Myocyte (in vitro differentiated cells): Measurements from ENCODE around the gene PTPN18. TPM values are rescaled to one million over a fixed set of nuclear protein-coding genes. Genes with fewer than 3 reads are reported as not detected.

Source experiments
- total RNA-seq: library from RNA; depleted of rRNA; stranded (reverse); fragments of >200 nt; gene quantifications from 2 replicates; pipeline ENCODE4 v1.2.3, GENCODE V29; 2014

Gene PTPN18
- total RNA-seq, 1 donor from 2014 or later = 10.5 TPM

Other genes starting within 250 kb of the PTPN18 start
- not detected in 2 replicates for gene POTEF, start 226.8 kb upstream of the PTPN18 start, total RNA-seq
- gene CCDC74B, start 210.9 kb upstream of the PTPN18 start, total RNA-seq = 3.5 and 9.8 TPM in 2 replicates
- 17.1 and 19.0 TPM in 2 replicates for gene SMPD4, start 174.5 kb upstream of the PTPN18 start, total RNA-seq
- gene MZT2B, start 173.8 kb upstream of the PTPN18 start, total RNA-seq = 55.7 and 65.8 TPM in 2 replicates
- gene TUBA3E, start 157.6 kb upstream of the PTPN18 start, total RNA-seq = not detected in 2 replicates
- 104 and 148 TPM in 2 replicates for gene IMP4, start 13.2 kb upstream of the PTPN18 start, total RNA-seq
- not detected in 2 replicates for gene POTEI, start 153.3 kb downstream of the PTPN18 start, total RNA-seq
- gene CFC1B, start 165.2 kb downstream of the PTPN18 start, total RNA-seq = not detected in 2 replicates
- not detected in 2 replicates for gene CFC1, start 243.5 kb downstream of the PTPN18 start, total RNA-seq